PC-9 (cell line): ENCODE measurements around the gene SGMS1.

Experiments
- EZH2 ChIP-seq: fragments of 200-600 bp; sonication (generic); IDR thresholded peaks from 2 replicates; pipeline ENCODE4 v1.8.0; 2017; ENCODE audit warnings: antibody characterized with exemption, low read depth
- TF ChIP-seq, protein P1 (sequence below): fragments of 200-600 bp; sonication (generic); conservative IDR thresholded peaks from 2 replicates; pipeline ENCODE4 v1.6.1; 2017; ENCODE audit warnings: mixed run types, antibody characterized with exemption, mild to moderate bottlenecking, moderate library complexity

- TF ChIP-seq EZH2 = no peak
- TF ChIP-seq, protein P1, sequence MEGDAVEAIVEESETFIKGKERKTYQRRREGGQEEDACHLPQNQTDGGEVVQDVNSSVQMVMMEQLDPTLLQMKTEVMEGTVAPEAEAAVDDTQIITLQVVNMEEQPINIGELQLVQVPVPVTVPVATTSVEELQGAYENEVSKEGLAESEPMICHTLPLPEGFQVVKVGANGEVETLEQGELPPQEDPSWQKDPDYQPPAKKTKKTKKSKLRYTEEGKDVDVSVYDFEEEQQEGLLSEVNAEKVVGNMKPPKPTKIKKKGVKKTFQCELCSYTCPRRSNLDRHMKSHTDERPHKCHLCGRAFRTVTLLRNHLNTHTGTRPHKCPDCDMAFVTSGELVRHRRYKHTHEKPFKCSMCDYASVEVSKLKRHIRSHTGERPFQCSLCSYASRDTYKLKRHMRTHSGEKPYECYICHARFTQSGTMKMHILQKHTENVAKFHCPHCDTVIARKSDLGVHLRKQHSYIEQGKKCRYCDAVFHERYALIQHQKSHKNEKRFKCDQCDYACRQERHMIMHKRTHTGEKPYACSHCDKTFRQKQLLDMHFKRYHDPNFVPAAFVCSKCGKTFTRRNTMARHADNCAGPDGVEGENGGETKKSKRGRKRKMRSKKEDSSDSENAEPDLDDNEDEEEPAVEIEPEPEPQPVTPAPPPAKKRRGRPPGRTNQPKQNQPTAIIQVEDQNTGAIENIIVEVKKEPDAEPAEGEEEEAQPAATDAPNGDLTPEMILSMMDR = no peak
These were observed 103.6 kb downstream of the SGMS1 start for GRCh38 chr10:50520115-50520514.
